GM12878 (cell line): ENCODE data around the gene SOCS1. TPM values are rescaled to one million over a fixed set of nuclear protein-coding genes. Genes with fewer than 3 reads are reported as not detected.

ENCODE experiments used
- CHD2 ChIP-seq: IDR thresholded peaks from 2 replicates; pipeline ENCODE4 v1.6.1; 2011; ENCODE audit warnings: low read depth, low read length, improper control_type of control experiment, borderline replicate concordance
- CREM ChIP-seq: IDR thresholded peaks from 2 replicates; pipeline ENCODE4 v1.6.1; 2014; ENCODE audit warnings: antibody characterized with exemption, low read depth
- IKZF2 ChIP-seq, 2 experiments: fragments of 450-650 bp; IDR thresholded peaks; 2 replicates each; pipeline ENCODE4 v1.6.1; 2017; ENCODE audit warnings: mild to moderate bottlenecking in 2 of 2, moderate library complexity in 2 of 2
- IRF4 ChIP-seq: IDR thresholded peaks from 2 replicates; pipeline ENCODE4 v1.6.1; 2011; ENCODE audit warnings: low read depth, low read length
- NFYB ChIP-seq: IDR thresholded peaks from 2 replicates; pipeline ENCODE4 v1.6.1; 2011; ENCODE audit warnings: low read depth, mild to moderate bottlenecking, low read length, improper control_type of control experiment, moderate library complexity; ENCODE audit not compliant: insufficient read depth
- PAX8 ChIP-seq: fragments of 450-650 bp; IDR thresholded peaks from 2 replicates; pipeline ENCODE4 v1.6.1; 2017; ENCODE audit warnings: mild to moderate bottlenecking, moderate library complexity
- SREBF1 ChIP-seq: IDR thresholded peaks from 2 replicates; pipeline ENCODE4 v1.6.1; 2012; ENCODE audit warnings: mild to moderate bottlenecking, low read length
- TCF3 ChIP-seq: IDR thresholded peaks from 2 replicates; pipeline ENCODE4 v1.6.1; 2012; ENCODE audit warnings: low read depth, mild to moderate bottlenecking, low read length, borderline replicate concordance; ENCODE audit not compliant: insufficient read depth
- polyA plus RNA-seq, 11 experiments: library from polyadenylated mRNA; depleted of rRNA in 4 of 11; unstranded in 6 of 11; stranded (reverse) in 5 of 11; fragments of >200 nt; fragmentation: Nextera tagmentation in 4 of 11; fragmentation: Illumina TruSeq in 1 of 11; extraction: Ambion mirVana in 4 of 11; extraction: Trizol in 1 of 11; gene quantifications; 1 replicate in 1 of 11; 2 replicates in 10 of 11; pipeline versions ENCODE4 v1.2.1 to v1.2.3, GENCODE V29; 2011 to 2016; ENCODE audit warnings: inconsistent platforms in 2 of 11, missing spikeins in 2 of 11, low read depth in 1 of 11
- total RNA-seq, 4 experiments: library from RNA; depleted of rRNA in 3 of 4; stranded (reverse); fragments of >200 nt in 3 of 4; fragmentation: Illumina TruSeq in 1 of 4; extraction: Trizol in 1 of 4; gene quantifications; 2 replicates each; pipeline versions ENCODE4 v1.2.1 to v1.2.3, GENCODE V29; 2013 to 2021
- TF ChIP-seq, protein P1 (sequence below): IDR thresholded peaks from 2 replicates; pipeline ENCODE4 v1.6.1; 2011; ENCODE audit warnings: borderline replicate concordance, low read depth, mild to moderate bottlenecking, moderate library complexity, low read length; ENCODE audit not compliant: insufficient read depth, poor library complexity, severe bottlenecking
- TF ChIP-seq, protein P2 (sequence below): fragments of 450-650 bp; formaldehyde crosslinking; IDR thresholded peaks from 2 replicates; pipeline ENCODE4 v1.4.0; 2020; ENCODE audit warnings: mild to moderate bottlenecking, moderate library complexity

SOCS1 gene
- total and polyA plus RNA-seq, 10 of the 15 experiments (the other 5 are each of a cell fraction or from before 2014, with no cell fraction given) = 0.42 to 39.8 (median 11.2) TPM

DNA sequence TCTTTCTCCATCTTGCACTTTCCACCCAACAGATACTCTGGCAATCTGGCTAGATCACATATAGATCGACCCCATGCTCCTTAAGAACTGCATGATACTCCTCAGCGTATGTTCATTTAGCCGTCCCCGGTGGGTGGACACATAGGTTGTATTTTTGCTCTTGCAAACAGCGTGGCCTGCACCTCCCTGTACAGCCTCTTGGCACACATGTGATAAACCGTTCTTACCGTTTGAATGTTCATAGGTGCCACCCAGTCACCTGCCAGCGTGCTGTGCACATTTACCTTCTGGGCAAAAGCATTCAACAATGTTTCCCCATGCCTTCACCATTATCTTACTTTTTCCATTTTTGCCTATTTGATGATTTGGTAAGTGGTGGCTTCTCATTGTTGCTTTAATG, 6.9 kb upstream of the SOCS1 start (continued):
- TF ChIP-seq TCF3 (no peak), IKZF2 (IDR thresholded peaks at IDR 0.05) (no peak), NFYB (no peak), CHD2 (no peak), CREM (no peak), IRF4 (no peak), SREBF1 (no peak), PAX8 (no peak)
- TF ChIP-seq, protein P1, sequence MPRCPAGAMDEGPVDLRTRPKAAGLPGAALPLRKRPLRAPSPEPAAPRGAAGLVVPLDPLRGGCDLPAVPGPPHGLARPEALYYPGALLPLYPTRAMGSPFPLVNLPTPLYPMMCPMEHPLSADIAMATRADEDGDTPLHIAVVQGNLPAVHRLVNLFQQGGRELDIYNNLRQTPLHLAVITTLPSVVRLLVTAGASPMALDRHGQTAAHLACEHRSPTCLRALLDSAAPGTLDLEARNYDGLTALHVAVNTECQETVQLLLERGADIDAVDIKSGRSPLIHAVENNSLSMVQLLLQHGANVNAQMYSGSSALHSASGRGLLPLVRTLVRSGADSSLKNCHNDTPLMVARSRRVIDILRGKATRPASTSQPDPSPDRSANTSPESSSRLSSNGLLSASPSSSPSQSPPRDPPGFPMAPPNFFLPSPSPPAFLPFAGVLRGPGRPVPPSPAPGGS = no peak
- TF ChIP-seq, protein P2, sequence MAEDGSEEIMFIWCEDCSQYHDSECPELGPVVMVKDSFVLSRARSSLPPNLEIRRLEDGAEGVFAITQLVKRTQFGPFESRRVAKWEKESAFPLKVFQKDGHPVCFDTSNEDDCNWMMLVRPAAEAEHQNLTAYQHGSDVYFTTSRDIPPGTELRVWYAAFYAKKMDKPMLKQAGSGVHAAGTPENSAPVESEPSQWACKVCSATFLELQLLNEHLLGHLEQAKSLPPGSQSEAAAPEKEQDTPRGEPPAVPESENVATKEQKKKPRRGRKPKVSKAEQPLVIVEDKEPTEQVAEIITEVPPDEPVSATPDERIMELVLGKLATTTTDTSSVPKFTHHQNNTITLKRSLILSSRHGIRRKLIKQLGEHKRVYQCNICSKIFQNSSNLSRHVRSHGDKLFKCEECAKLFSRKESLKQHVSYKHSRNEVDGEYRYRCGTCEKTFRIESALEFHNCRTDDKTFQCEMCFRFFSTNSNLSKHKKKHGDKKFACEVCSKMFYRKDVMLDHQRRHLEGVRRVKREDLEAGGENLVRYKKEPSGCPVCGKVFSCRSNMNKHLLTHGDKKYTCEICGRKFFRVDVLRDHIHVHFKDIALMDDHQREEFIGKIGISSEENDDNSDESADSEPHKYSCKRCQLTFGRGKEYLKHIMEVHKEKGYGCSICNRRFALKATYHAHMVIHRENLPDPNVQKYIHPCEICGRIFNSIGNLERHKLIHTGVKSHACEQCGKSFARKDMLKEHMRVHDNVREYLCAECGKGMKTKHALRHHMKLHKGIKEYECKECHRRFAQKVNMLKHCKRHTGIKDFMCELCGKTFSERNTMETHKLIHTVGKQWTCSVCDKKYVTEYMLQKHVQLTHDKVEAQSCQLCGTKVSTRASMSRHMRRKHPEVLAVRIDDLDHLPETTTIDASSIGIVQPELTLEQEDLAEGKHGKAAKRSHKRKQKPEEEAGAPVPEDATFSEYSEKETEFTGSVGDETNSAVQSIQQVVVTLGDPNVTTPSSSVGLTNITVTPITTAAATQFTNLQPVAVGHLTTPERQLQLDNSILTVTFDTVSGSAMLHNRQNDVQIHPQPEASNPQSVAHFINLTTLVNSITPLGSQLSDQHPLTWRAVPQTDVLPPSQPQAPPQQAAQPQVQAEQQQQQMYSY (CRISPR knock-in tag) = no peak
